ENCODE measurements around the gene P2RY2.

- TF ChIP-seq BCL11A (IDR thresholded peaks at IDR 0.05; ENCODE audit: low read depth, low read length) (no peak), HDAC6 (IDR thresholded peaks at IDR 0.05; ENCODE audit: unreplicated experiment) (no peak), SIN3A (IDR thresholded peaks at IDR 0.05; ENCODE audit: low read depth, low read length) (no peak), ZNF622 (IDR thresholded peaks at IDR 0.05) (no peak), TAF1 (IDR thresholded peaks at IDR 0.05; ENCODE audit: borderline replicate concordance, low read depth, low read length) (no peak)
Measured at GRCh38 chr11:73258104-73259035, 40.3 kb downstream of the P2RY2 start.

Measured in GM12878 (cell line).